Measurements from ENCODE around the gene SLC6A3.
A peak's percentile ranks its signal among the peaks of the same experiment; 100 is the strongest.

SLC6A3 gene

DNA sequence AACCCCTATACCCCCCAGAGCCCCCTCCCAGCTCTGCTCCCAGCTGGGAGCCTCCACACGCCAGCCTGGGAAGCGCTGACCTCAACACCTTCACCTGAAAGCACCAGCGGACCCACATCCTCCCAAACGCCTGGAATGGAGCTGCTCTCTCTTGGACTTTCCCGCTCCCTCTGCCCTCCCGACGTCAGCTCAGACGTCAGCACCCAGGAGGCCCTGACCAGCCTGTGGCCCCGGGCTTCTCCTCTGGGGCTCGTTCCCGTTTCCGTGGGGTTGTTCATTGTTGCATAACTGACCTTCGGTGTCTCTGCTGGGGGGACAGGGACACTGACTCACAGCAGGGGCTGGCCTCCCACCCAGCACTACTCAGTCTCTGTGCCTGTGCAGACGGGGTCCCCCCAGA lies 35.0 kb upstream of the SLC6A3 start:
- in situ Hi-C loops (cut with HindIII; ENCODE audit: low pct_ligation_motif_present, low sequenced_read_pairs), result no loop called here
- Histone ChIP-seq H3K4me3 (ENCODE audit: low read depth, low read length) (no peak overlapping the region), H3K36me3 (replicated peaks) (peaks cover 21% of the 10 kb centered on the region), H3K27ac (no peak overlapping the region), H3K27me3 (replicated peaks) (no peaks in the 10 kb centered on the region)
- TF ChIP-seq, protein P1, sequence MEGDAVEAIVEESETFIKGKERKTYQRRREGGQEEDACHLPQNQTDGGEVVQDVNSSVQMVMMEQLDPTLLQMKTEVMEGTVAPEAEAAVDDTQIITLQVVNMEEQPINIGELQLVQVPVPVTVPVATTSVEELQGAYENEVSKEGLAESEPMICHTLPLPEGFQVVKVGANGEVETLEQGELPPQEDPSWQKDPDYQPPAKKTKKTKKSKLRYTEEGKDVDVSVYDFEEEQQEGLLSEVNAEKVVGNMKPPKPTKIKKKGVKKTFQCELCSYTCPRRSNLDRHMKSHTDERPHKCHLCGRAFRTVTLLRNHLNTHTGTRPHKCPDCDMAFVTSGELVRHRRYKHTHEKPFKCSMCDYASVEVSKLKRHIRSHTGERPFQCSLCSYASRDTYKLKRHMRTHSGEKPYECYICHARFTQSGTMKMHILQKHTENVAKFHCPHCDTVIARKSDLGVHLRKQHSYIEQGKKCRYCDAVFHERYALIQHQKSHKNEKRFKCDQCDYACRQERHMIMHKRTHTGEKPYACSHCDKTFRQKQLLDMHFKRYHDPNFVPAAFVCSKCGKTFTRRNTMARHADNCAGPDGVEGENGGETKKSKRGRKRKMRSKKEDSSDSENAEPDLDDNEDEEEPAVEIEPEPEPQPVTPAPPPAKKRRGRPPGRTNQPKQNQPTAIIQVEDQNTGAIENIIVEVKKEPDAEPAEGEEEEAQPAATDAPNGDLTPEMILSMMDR (IDR thresholded peaks at IDR 0.05; ENCODE audit: low read depth, low read length, missing control alignments), result no peak
- DNase-seq, result no peak

DNA sequence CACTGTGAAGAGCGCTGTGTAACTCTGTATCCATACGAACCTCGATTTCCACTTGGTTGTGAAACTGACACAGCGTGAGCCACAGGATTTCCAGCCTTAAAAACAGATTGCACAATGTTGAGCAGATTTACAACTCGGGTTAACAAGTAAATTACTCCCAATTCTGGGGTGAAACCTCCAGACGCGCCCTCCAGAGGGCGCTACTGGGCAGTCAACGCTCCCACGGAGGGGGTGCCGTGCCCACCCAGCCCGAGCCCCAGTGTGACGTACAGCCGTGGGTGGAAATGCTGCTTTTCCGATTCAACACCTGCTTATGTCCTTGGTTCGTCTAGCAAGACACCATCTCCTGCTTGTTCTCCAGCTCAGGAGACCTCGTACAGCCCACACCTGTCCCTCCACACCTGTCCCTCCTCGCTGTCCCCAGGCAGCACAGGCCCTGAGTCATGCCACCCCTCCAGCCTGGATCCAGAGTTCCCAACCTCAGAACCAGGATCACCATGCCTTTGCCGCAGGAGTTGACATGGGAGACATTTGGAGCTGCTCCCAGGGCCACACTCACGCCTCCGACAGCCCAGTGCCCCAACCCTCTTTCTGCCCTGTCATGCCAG lies 34.4 kb upstream of the SLC6A3 start:
- in situ Hi-C loops (cut with HindIII; ENCODE audit: low pct_ligation_motif_present, low sequenced_read_pairs), result no loop called here
- DNase-seq, result no peak
- TF ChIP-seq, protein P1 (IDR thresholded peaks at IDR 0.05; ENCODE audit: low read depth, low read length, missing control alignments), result peak; percentile 80
- H3K27ac ChIP-seq, result no peak overlapping the region
- H3K36me3 ChIP-seq (replicated peaks), result peaks cover 25% of the 10 kb centered on the region
- H3K27me3 ChIP-seq (replicated peaks), result no peaks in the 10 kb centered on the region
- no peak overlapping the region for H3K4me3 ChIP-seq (ENCODE audit: low read depth, low read length)

DNA sequence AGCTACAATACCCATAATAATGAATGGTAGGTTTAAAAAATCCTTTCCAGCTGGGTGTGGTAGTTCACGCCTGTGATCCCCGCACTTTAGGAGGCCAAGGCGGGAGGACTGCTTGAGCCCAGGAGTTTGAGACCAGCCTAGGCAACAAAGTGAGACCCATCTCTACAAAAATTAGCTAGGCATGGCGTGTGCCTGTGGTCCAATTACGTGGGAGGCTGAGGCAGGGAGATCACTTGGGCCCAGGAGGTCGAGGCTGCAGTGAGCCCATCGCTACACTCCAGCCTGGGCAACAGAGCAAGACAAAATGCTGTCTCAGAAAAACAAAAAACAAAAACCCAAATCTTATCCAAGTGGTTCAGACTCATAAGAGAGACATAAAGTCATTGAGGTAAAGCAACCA lies 33.8 kb upstream of the SLC6A3 start:
- peaks cover 29% of the 10 kb centered on the region for H3K36me3 ChIP-seq (replicated peaks)
- in situ Hi-C loops (cut with HindIII; ENCODE audit: low pct_ligation_motif_present, low sequenced_read_pairs), result no loop called here
- H3K27me3 ChIP-seq (replicated peaks), result no peaks in the 10 kb centered on the region
- H3K4me3 ChIP-seq (ENCODE audit: low read depth, low read length), result no peak overlapping the region
- DNase-seq, result no peak
- TF ChIP-seq, protein P1 (IDR thresholded peaks at IDR 0.05; ENCODE audit: low read depth, low read length, missing control alignments), result no peak
- H3K27ac ChIP-seq, result no peak overlapping the region

DNA sequence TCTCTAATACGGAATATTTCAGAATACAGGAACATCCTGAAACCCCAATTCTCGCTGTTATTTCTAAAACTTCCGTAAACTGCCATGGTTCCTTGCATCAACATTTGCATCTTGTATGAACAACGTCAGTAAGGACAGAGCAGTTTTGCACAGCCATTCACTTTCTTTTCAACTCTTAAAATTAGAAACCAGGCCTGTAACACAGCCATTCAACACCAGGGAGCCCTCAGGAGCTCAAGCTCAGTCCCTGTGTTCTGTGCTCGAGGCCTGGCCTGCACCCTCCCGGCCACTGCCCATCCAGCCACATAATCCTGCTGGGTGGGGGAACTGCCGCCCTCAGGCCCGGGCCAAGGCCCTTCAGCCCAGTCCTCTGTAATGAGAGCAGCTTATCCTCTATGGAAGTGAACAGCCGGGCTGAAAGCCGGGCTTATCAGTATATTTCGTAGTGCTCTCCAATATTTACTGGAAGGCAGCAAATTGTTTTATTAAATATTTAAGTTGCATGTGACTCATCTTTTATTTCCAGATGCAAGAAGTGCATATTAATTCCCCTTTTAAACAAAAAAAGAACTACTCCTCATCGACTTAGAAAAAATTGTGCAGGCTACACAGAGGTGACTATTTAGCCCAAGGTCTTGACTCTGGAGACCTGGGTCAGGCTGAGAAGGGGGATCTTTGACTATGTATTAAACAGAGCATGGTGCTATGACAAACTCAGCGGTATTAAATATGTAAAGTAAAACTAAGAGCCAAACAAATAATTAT lies 33.2 kb upstream of the SLC6A3 start:
- Histone ChIP-seq H3K36me3 (replicated peaks) (peaks cover 29% of the 10 kb centered on the region), H3K4me3 (ENCODE audit: low read depth, low read length) (no peak overlapping the region), H3K27ac (no peak overlapping the region), H3K27me3 (replicated peaks) (no peaks in the 10 kb centered on the region)
- TF ChIP-seq, protein P1 (IDR thresholded peaks at IDR 0.05; ENCODE audit: low read depth, low read length, missing control alignments), result no peak
- in situ Hi-C loops (cut with HindIII; ENCODE audit: low pct_ligation_motif_present, low sequenced_read_pairs), result no loop called here
- no peak for DNase-seq

DNA sequence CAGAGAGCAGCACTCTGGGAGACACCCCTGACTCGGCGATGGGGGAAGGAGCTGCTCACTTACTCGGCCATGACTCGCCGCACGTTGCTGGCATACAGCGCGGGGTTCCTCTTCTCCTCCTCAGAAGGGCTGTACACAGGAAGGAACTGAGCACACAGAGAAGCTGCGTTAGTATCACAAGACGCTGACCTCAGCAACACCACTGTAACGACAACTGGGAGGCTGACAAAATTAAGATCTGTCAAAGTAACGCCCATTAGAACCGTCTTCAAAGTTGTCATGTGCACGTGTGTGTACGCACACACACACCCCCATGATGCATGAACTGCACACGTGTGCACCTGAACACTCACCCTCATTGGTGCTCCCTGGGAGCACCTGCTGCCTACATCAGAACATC lies 32.1 kb upstream of the SLC6A3 start:
- DNase-seq, result no peak
- no peak overlapping the region for H3K27ac ChIP-seq
- no peak overlapping the region for H3K4me3 ChIP-seq (ENCODE audit: low read depth, low read length)
- in situ Hi-C loops (cut with HindIII; ENCODE audit: low pct_ligation_motif_present, low sequenced_read_pairs), result no loop called here
- TF ChIP-seq, protein P1 (IDR thresholded peaks at IDR 0.05; ENCODE audit: low read depth, low read length, missing control alignments), result no peak
- H3K27me3 ChIP-seq (replicated peaks), result no peaks in the 10 kb centered on the region
- peaks cover 25% of the 10 kb centered on the region for H3K36me3 ChIP-seq (replicated peaks)
